HepG2 (cell line): ENCODE data around the gene KLHDC4. TPM values are rescaled to one million over a fixed set of nuclear protein-coding genes. Genes with fewer than 3 reads are reported as not detected.

Experiments used
- DMAP1 ChIP-seq: IDR thresholded peaks from 2 replicates; pipeline ENCODE4 v1.6.1; 2016
- FOXK1 ChIP-seq: sonication (generic); formaldehyde crosslinking; IDR thresholded peaks from 2 replicates; pipeline ENCODE4 v1.4.0; 2020; ENCODE audit warnings: low read depth, missing genetic modification reagents, borderline replicate concordance
- GLMP ChIP-seq: sonication (generic); formaldehyde crosslinking; IDR thresholded peaks from 2 replicates; pipeline ENCODE4 v1.9.0; 2021; ENCODE audit warnings: missing genetic modification reagents, mild to moderate bottlenecking, borderline replicate concordance
- HDAC6 ChIP-seq: fragments of 200-600 bp; sonication (generic); IDR thresholded peaks from 2 replicates; pipeline ENCODE4 v1.7.0; 2017; ENCODE audit warnings: mild to moderate bottlenecking, antibody characterized with exemption, low read length, low read depth
- KAT8 ChIP-seq: IDR thresholded peaks from 2 replicates; pipeline ENCODE4 v1.6.1; 2016; ENCODE audit warnings: missing genetic modification reagents, missing compliant biosample characterization
- KDM3A ChIP-seq: IDR thresholded peaks from 2 replicates; pipeline ENCODE4 v1.6.1; 2018; ENCODE audit warnings: low read depth, missing compliant biosample characterization
- KDM4B ChIP-seq: sonication (generic); formaldehyde crosslinking; IDR thresholded peaks from 2 replicates; pipeline ENCODE4 v1.4.0; 2020; ENCODE audit warnings: missing genetic modification reagents
- NR2F2 ChIP-seq: IDR thresholded peaks from 2 replicates; pipeline ENCODE4 v1.6.1; 2012; ENCODE audit warnings: low read depth, inconsistent platforms, borderline replicate concordance
- RNF219 ChIP-seq: sonication (generic); formaldehyde crosslinking; IDR thresholded peaks from 2 replicates; pipeline ENCODE4 v1.5.0; 2020; ENCODE audit warnings: mild to moderate bottlenecking, missing genetic modification reagents
- RXRA ChIP-seq: sonication (generic); formaldehyde crosslinking; IDR thresholded peaks from 2 replicates; pipeline ENCODE4 v1.5.1; 2020; ENCODE audit warnings: missing genetic modification reagents
- SMARCC2 ChIP-seq: fragments of 450-650 bp; IDR thresholded peaks from 2 replicates; pipeline ENCODE4 v1.6.1; 2017; ENCODE audit warnings: antibody characterized with exemption, mild to moderate bottlenecking
- TAF1 ChIP-seq: sonication (generic); formaldehyde crosslinking; IDR thresholded peaks from 2 replicates; pipeline ENCODE4 v1.4.0; 2020; ENCODE audit warnings: missing genetic modification reagents
- TGIF2 ChIP-seq: IDR thresholded peaks from 2 replicates; pipeline ENCODE4 v1.6.1; 2016; ENCODE audit warnings: control low read depth, missing compliant biosample characterization
- ZIK1 ChIP-seq: sonication (generic); formaldehyde crosslinking; IDR thresholded peaks from 2 replicates; pipeline ENCODE4 v1.5.0; 2020; ENCODE audit warnings: mild to moderate bottlenecking, low read depth, missing genetic modification reagents, borderline replicate concordance
- ZNF101 ChIP-seq: sonication (generic); formaldehyde crosslinking; IDR thresholded peaks from 2 replicates; pipeline ENCODE4 v1.4.0; 2020; ENCODE audit warnings: mild to moderate bottlenecking, low read depth, missing genetic modification reagents, borderline replicate concordance
- ZNF160 ChIP-seq: sonication (generic); formaldehyde crosslinking; IDR thresholded peaks from 2 replicates; pipeline ENCODE4 v1.8.0; 2022; ENCODE audit warnings: mild to moderate bottlenecking, inconsistent platforms, missing genetic modification reagents
- ZNF343 ChIP-seq: sonication (generic); formaldehyde crosslinking; IDR thresholded peaks from 2 replicates; pipeline ENCODE4 v1.4.0; 2020; ENCODE audit warnings: mild to moderate bottlenecking, missing genetic modification reagents
- ZNF597 ChIP-seq: sonication (generic); formaldehyde crosslinking; IDR thresholded peaks from 2 replicates; pipeline ENCODE4 v1.5.0; 2020; ENCODE audit warnings: missing genetic modification reagents
- ZNF609 ChIP-seq: sonication (generic); formaldehyde crosslinking; IDR thresholded peaks from 2 replicates; pipeline ENCODE4 v1.4.0; 2020; ENCODE audit warnings: mild to moderate bottlenecking, missing genetic modification reagents, borderline replicate concordance
- ZNF792 ChIP-seq: IDR thresholded peaks from 2 replicates; pipeline ENCODE4 v1.6.1; 2016
- ZNF850 ChIP-seq: sonication (generic); formaldehyde crosslinking; conservative IDR thresholded peaks from 2 replicates; pipeline ENCODE4 v1.9.0; 2021; ENCODE audit warnings: mild to moderate bottlenecking, missing genetic modification reagents
- polyA plus RNA-seq, 8 experiments: library from polyadenylated mRNA; depleted of rRNA in 3 of 8; stranded (reverse) in 7 of 8; unstranded in 1 of 8; fragments of >200 nt; fragmentation: Illumina TruSeq in 4 of 8; extraction: Trizol in 4 of 8; gene quantifications; 2 replicates each; pipeline versions ENCODE4 v1.2.1 to v1.2.3, GENCODE V29; 2011 to 2016; ENCODE audit warnings: low read depth in 4 of 8, missing spikeins in 1 of 8, mixed read lengths in 1 of 8; ENCODE audit not compliant: insufficient read depth in 1 of 8
- total RNA-seq, 5 experiments: library from RNA; depleted of rRNA; stranded (reverse); fragments of >200 nt; fragmentation: Illumina TruSeq; extraction: Trizol; gene quantifications; 2 replicates each; pipeline ENCODE4 v1.2.3, GENCODE V29; 2016; ENCODE audit warnings: low read depth in 1 of 5

Gene KLHDC4
- total and polyA plus RNA-seq, 2 of the 13 experiments (the other 11 are each of a cell fraction or from before 2014, with no cell fraction given) = 18.7 to 31.8 TPM

- TF ChIP-seq ZNF609 (CRISPR knock-in tag) (no peak), RNF219 (CRISPR knock-in tag) (no peak), HDAC6 (no peak), ZNF101 (CRISPR knock-in tag) (0 out of 2 replicates have a peak, but pooled peaks have one; percentile 35), ZNF597 (CRISPR knock-in tag) (no peak), TAF1 (CRISPR knock-in tag) (peak; percentile 75), GLMP (CRISPR knock-in tag) (no peak), ZNF343 (CRISPR knock-in tag) (0 out of 2 replicates have a peak, but pooled peaks have one; percentile 54), KAT8 (CRISPR knock-in tag) (peak; percentile 60; the same call in 1 of the 2 replicates), SMARCC2 (no peak), KDM4B (CRISPR knock-in tag) (peak; percentile 78; the same call in 1 of the 2 replicates), FOXK1 (CRISPR knock-in tag) (peak; percentile 20; the same call in 1 of the 2 replicates), KDM3A (CRISPR knock-in tag) (0 out of 2 replicates have a peak, but pooled peaks have one; percentile 26), ZNF792 (CRISPR knock-in tag) (peak; percentile 33; the same call in 1 of the 2 replicates), TGIF2 (CRISPR knock-in tag) (peak; percentile 66; the same call in 1 of the 2 replicates), ZIK1 (CRISPR knock-in tag) (0 out of 2 replicates have a peak, but pooled peaks have one; percentile 9), ZNF850 (CRISPR knock-in tag) (no peak), NR2F2 (no peak), ZNF160 (no peak), RXRA (peak; percentile 37; the same call in 1 of the 2 replicates), DMAP1 (CRISPR knock-in tag) (peak; percentile 64)
Observed at GRCh38 chr16:87806641-87807546, 41.1 kb upstream of the KLHDC4 start (continued).
